ENCODE measurements around the gene LPGAT1.

LPGAT1 gene

DNA sequence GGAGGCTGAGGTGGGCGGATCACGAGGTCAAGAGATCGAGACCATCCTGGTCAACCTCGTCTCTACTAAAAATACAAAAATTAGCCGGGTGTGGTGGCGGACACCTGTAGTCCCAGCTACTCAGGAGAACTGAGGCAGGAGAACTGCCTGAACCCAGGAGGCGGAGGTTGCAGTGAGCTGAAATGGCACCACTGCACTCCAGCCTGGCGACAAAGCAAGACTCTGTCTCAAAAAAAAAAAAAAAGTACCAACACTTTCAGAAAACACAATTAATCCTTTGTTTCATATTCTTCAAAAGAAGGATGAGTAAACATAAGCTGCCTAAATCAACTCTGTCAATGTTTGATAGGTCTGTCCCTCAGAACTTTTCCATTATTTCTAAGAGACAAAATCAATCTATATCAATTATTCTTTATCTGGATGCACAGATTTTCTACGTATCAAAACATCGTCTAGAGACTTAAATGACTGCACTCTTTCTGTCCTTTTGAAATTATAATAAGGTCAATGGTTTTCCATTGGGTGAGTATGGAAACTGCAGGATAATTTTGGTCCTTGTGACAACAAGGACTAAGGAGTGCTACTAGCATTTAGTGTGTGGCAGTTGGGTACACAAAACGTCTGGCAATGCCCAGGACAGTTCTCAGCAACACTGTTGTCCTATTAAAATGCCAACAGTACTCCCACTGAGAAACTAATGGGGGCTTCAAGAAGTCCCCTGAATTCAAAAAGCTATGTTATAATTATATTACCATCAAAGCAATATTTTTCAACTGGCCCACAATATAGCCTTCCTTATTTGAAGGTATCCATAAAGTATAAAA, 40.7 kb downstream of the LPGAT1 start:
- TF ChIP-seq ZFX (IDR thresholded peaks at IDR 0.05; ENCODE audit: borderline replicate concordance) = no peak
- TF ChIP-seq, protein P1, sequence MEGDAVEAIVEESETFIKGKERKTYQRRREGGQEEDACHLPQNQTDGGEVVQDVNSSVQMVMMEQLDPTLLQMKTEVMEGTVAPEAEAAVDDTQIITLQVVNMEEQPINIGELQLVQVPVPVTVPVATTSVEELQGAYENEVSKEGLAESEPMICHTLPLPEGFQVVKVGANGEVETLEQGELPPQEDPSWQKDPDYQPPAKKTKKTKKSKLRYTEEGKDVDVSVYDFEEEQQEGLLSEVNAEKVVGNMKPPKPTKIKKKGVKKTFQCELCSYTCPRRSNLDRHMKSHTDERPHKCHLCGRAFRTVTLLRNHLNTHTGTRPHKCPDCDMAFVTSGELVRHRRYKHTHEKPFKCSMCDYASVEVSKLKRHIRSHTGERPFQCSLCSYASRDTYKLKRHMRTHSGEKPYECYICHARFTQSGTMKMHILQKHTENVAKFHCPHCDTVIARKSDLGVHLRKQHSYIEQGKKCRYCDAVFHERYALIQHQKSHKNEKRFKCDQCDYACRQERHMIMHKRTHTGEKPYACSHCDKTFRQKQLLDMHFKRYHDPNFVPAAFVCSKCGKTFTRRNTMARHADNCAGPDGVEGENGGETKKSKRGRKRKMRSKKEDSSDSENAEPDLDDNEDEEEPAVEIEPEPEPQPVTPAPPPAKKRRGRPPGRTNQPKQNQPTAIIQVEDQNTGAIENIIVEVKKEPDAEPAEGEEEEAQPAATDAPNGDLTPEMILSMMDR (IDR thresholded peaks at IDR 0.05) = no peak
- H3K27ac ChIP-seq = no peak overlapping the region

DNA sequence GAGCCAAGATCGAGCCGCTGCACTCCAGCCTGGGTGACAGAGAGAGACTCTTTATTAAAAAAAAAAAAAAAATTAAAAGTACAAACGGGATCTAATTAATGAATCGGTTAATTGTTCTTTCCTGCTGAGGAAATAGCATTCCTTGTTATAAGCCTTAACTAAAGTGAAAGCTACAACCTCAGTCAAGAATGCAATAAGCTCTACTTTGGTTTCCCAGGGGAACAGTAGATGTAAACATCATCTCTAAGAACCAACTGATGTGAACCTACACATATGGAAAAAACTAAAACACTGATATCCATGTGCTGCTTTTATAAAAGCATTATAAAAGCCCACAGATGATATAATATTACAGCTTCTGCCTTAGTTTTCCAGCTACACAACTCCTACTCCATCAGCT, 41.9 kb downstream of the LPGAT1 start:
- no peak overlapping the region for H3K27ac ChIP-seq
- no peak for TF ChIP-seq ZFX (IDR thresholded peaks at IDR 0.05; ENCODE audit: borderline replicate concordance)
- TF ChIP-seq, protein P1 (IDR thresholded peaks at IDR 0.05) = no peak

DNA sequence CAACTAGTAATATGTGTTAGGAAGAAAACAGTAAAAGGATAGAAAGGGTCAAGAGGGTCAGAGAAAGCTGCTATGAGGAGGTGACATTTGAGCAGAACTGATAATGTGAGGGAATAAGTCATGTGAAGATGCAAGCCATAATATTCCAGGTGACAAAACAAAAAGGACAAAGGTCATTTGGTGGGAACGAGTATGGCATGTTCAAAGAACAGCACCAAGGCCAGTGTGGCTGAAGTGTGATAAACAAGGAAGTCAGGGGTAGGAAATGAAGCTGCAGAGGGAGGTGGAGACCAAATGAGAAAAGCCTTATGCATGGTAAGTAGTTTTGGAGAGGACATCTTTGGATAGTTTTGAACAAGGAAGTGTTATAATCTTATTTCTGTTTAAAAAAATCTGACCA, 46.7 kb downstream of the LPGAT1 start:
- H3K27ac ChIP-seq = no peak overlapping the region
- TF ChIP-seq, protein P1 (IDR thresholded peaks at IDR 0.05) = no peak
- TF ChIP-seq ZFX (IDR thresholded peaks at IDR 0.05; ENCODE audit: borderline replicate concordance) = no peak

DNA sequence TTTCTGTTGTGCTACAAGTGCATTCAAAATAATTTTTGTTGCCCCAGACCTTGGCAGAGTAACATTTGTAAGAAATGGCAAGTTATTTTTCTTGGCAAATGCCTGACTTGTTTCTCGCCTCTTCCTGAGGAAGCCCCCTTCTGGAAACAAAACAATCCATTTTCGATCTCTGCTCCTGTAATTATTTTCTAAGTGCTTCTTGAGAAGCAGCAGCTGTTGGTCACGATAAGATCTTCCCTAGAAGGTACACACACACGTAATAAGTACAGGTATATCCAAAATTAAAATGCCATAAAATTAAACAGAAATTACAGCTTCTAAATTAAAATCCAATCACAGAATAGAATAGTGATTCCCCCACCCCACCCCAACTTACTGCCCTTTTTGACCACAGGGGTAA, 47.3 kb downstream of the LPGAT1 start:
- TF ChIP-seq ZFX (IDR thresholded peaks at IDR 0.05; ENCODE audit: borderline replicate concordance) = no peak
- TF ChIP-seq, protein P1 (IDR thresholded peaks at IDR 0.05) = no peak
- no peak overlapping the region for H3K27ac ChIP-seq

DNA sequence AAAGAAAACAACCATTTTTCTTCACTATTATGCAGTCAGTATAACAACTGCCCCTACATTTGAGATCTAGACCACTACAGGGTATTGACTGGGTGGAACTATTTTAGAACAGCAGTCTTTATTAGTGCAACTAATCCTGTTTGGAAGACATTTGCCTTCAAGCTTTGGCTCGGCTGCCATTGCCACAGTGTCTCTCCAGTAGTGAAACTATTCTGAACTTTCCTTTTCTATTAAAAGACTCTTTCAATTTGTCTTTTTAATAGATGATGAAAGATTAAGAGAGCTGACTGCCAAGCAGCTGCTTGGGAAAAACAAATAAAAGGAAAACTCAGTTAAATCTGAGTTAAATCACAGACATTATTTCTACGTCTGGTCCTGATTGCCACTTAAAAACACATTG, 49.3 kb downstream of the LPGAT1 start:
- TF ChIP-seq ZFX (IDR thresholded peaks at IDR 0.05; ENCODE audit: borderline replicate concordance) = no peak
- TF ChIP-seq, protein P1 (IDR thresholded peaks at IDR 0.05) = no peak
- no peak overlapping the region for H3K27ac ChIP-seq

DNA sequence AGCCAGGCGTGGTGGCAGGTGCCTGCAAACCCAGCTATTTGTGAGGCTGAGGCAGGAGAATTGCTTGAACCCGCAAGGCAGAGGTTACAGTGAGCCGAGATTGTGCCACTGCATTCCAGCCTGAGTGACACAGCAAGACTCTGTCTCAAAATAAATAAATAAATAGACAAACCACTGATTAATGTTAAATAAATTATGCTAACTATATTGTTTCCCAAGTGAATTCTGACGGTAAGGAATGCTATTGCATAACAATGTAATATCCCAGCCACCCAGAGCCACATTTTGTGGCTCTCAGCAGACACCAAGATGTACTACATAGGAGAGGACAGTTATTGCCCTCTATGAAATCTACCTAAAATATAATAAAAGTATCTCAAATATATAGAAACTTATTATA, 55.4 kb downstream of the LPGAT1 start:
- TF ChIP-seq, protein P1 (IDR thresholded peaks at IDR 0.05) = no peak
- TF ChIP-seq ZFX (IDR thresholded peaks at IDR 0.05; ENCODE audit: borderline replicate concordance) = no peak
- H3K27ac ChIP-seq = no peak overlapping the region

DNA sequence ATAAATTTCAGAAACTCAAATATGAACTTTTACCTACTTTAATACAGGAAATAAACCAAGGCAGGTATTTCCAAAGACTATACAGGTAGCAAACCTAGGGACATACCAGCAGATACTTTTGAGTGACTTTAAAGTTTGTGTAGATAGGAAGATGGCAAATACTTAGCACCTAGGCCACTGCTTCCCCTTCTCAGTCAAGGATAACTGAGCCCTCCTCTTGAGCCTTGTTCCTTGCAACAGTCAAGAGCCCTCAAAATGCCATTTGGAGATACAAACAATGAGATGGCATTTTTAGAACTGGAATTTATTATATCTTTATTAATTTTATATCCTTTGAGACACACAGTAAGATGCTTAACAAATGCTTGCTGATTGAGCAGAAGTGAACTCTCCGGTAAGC, 65.9 kb downstream of the LPGAT1 start:
- TF ChIP-seq ZFX (IDR thresholded peaks at IDR 0.05; ENCODE audit: borderline replicate concordance) = no peak
- TF ChIP-seq, protein P1 (IDR thresholded peaks at IDR 0.05) = no peak
- H3K27ac ChIP-seq = no peak overlapping the region
